HG03354 (cell line): Measurements from ENCODE around the gene AJM1.
A peak's percentile ranks its signal among the peaks of the same experiment; 100 is the strongest.
"Not testable (repeated sequence)": the region's sequence is repeated elsewhere in the genome, so short reads cannot be mapped to it uniquely, and the experiment has no call there.

ENCODE experiments used
- ATAC-seq: cut with Tn5 transposase; IDR thresholded peaks from one replicate; pipeline ENCODE4 v1.9.1; 2021; ENCODE audit warnings: mild to moderate bottlenecking; ENCODE audit not compliant: unreplicated experiment, poor library complexity, severe bottlenecking

AJM1 gene

GRCh38 chr9:136865041-136865767, 22.9 kb downstream of the AJM1 start:
- ATAC-seq = no peak

GRCh38 chr9:136865768-136866103, 23.5 kb downstream of the AJM1 start:
- ATAC-seq = no peak

GRCh38 chr9:136866898-136867421, 24.7 kb downstream of the AJM1 start:
- not testable (repeated sequence) for ATAC-seq

- no peak for ATAC-seq
Measured at GRCh38 chr9:136867480-136867879, 25.2 kb downstream of the AJM1 start.

GRCh38 chr9:136867917-136868316, 25.6 kb downstream of the AJM1 start:
- no peak for ATAC-seq

- no peak for ATAC-seq
Measured at GRCh38 chr9:136868644-136869043, 26.4 kb downstream of the AJM1 start.

GRCh38 chr9:136869611-136870010, 27.3 kb downstream of the AJM1 start:
- ATAC-seq = not testable (repeated sequence)

- ATAC-seq = no peak
Measured at GRCh38 chr9:136875155-136875554, 32.9 kb downstream of the AJM1 start.

GRCh38 chr9:136876476-136876875, 34.2 kb downstream of the AJM1 start:
- no peak for ATAC-seq

- no peak for ATAC-seq
Measured at GRCh38 chr9:136880651-136881050, 38.4 kb downstream of the AJM1 start.

- ATAC-seq = no peak
Measured at GRCh38 chr9:136881691-136882108, 39.4 kb downstream of the AJM1 start.

- peak; percentile 33 for ATAC-seq
Measured at GRCh38 chr9:136882109-136882946, 40.0 kb downstream of the AJM1 start.

- not testable (repeated sequence) for ATAC-seq
Measured at GRCh38 chr9:136882947-136883283, 40.6 kb downstream of the AJM1 start.

GRCh38 chr9:136883670-136884069, 41.4 kb downstream of the AJM1 start:
- ATAC-seq = not testable (repeated sequence)

- peak; percentile 84 for ATAC-seq
Measured at GRCh38 chr9:136885950-136886578, 43.8 kb downstream of the AJM1 start, which contains the start of gene TRAF2. TRAF2 (plus strand) TSS chr9:136886516; CDS start chr9:136898741, 12,225 bp downstream.

- peak; percentile 27 for ATAC-seq
Measured at GRCh38 chr9:136886610-136887597, 44.6 kb downstream of the AJM1 start.

GRCh38 chr9:136888454-136888853, 46.2 kb downstream of the AJM1 start:
- ATAC-seq = no peak

- no peak for ATAC-seq
Measured at GRCh38 chr9:136889858-136890257, 47.6 kb downstream of the AJM1 start.

GRCh38 chr9:136890661-136891060, 48.4 kb downstream of the AJM1 start:
- no peak for ATAC-seq
